H9 (cell line): Measurements from ENCODE around the gene RXFP1. TPM values are rescaled to one million over a fixed set of nuclear protein-coding genes. Genes with fewer than 3 reads are reported as not detected.

ENCODE experiments used
- DNase-seq: peaks from one replicate; pipeline ENCODE4 v3.0.0-alpha.2; 2017
- H2AFZ ChIP-seq: one replicate; pipeline ENCODE4 v1.6.1; 2013; ENCODE audit warnings: mild to moderate bottlenecking, low read length, control low read depth, moderate library complexity
- H2AK5ac ChIP-seq: 2 replicates; pipeline ENCODE4 v1.6.1; 2013; ENCODE audit warnings: low read length, control low read depth, mixed read lengths; ENCODE audit not compliant: insufficient read length
- H2BK120ac ChIP-seq: one replicate; pipeline ENCODE4 v1.6.1; 2013; ENCODE audit warnings: low read depth, mild to moderate bottlenecking, low read length, control low read depth, inconsistent platforms; ENCODE audit not compliant: poor library complexity, severe bottlenecking
- H2BK12ac ChIP-seq: 2 replicates; pipeline ENCODE4 v1.6.1; 2013; ENCODE audit warnings: low read length, control low read depth, mixed read lengths, low read depth; ENCODE audit not compliant: insufficient read length
- H2BK15ac ChIP-seq: 2 replicates; pipeline ENCODE4 v1.6.1; 2013; ENCODE audit warnings: low read depth, low read length, control low read depth
- H2BK20ac ChIP-seq: one replicate; pipeline ENCODE4 v1.6.1; 2013; ENCODE audit warnings: low read depth, mild to moderate bottlenecking, low read length, control low read depth, inconsistent platforms; ENCODE audit not compliant: poor library complexity, severe bottlenecking
- H2BK5ac ChIP-seq: 2 replicates; pipeline ENCODE4 v1.6.1; 2013; ENCODE audit warnings: low read length, control low read depth, mixed read lengths; ENCODE audit not compliant: insufficient read length
- H3K14ac ChIP-seq: 2 replicates; pipeline ENCODE4 v1.6.1; 2013; ENCODE audit warnings: low read length, control low read depth; ENCODE audit not compliant: insufficient read depth
- H3K18ac ChIP-seq: 2 replicates; pipeline ENCODE4 v1.6.1; 2013; ENCODE audit warnings: low read depth, mild to moderate bottlenecking, mixed read lengths, low read length, control low read depth; ENCODE audit not compliant: insufficient read length
- H3K23ac ChIP-seq: 2 replicates; pipeline ENCODE4 v1.6.1; 2013; ENCODE audit warnings: low read length, control low read depth, mixed read lengths, low read depth; ENCODE audit not compliant: insufficient read length
- H3K23me2 ChIP-seq: 2 replicates; pipeline ENCODE4 v1.6.1; 2013; ENCODE audit warnings: low read depth, mild to moderate bottlenecking, mixed read lengths, low read length, control low read depth; ENCODE audit not compliant: insufficient read length, poor library complexity, severe bottlenecking
- H3K27ac ChIP-seq: 2 replicates; pipeline ENCODE4 v1.5.1; 2013; ENCODE audit warnings: low read length, control low read depth, mixed read lengths, low read depth; ENCODE audit not compliant: insufficient read length
- H3K27me3 ChIP-seq: 2 replicates; pipeline ENCODE4 v1.6.1; 2013; ENCODE audit warnings: low read length, control low read depth, inconsistent platforms; ENCODE audit not compliant: insufficient read depth
- H3K4ac ChIP-seq: 2 replicates; pipeline ENCODE4 v1.6.1; 2013; ENCODE audit warnings: low read depth, mild to moderate bottlenecking, control low read depth, inconsistent platforms, low read length, moderate library complexity
- H3K4me1 ChIP-seq: 2 replicates; pipeline ENCODE4 v1.6.1; 2013; ENCODE audit warnings: low read length, control low read depth, inconsistent platforms; ENCODE audit not compliant: insufficient read depth
- H3K4me2 ChIP-seq: 2 replicates; pipeline ENCODE4 v1.6.1; 2013; ENCODE audit warnings: low read length, control low read depth, mixed read lengths; ENCODE audit not compliant: insufficient read length, insufficient read depth
- H3K56ac ChIP-seq: 2 replicates; pipeline ENCODE4 v1.6.1; 2013; ENCODE audit warnings: low read depth, mild to moderate bottlenecking, mixed read lengths, low read length, control low read depth; ENCODE audit not compliant: insufficient read length
- H3K79me1 ChIP-seq: 2 replicates; pipeline ENCODE4 v1.6.1; 2013; ENCODE audit warnings: low read depth, mild to moderate bottlenecking, moderate library complexity, low read length, control low read depth, inconsistent platforms; ENCODE audit not compliant: insufficient read depth, poor library complexity, severe bottlenecking
- H3K79me2 ChIP-seq: 2 replicates; pipeline ENCODE4 v1.6.1; 2013; ENCODE audit warnings: low read length, control low read depth, inconsistent platforms; ENCODE audit not compliant: insufficient read depth
- H3K9ac ChIP-seq: 2 replicates; pipeline ENCODE4 v1.6.1; 2013; ENCODE audit warnings: low read length, control low read depth, mixed read lengths; ENCODE audit not compliant: insufficient read length; ENCODE audit errors: extremely low read depth
- H3K9me3 ChIP-seq: one replicate; pipeline ENCODE4 v1.6.1; 2013; ENCODE audit warnings: low read depth, low read length, inconsistent platforms; ENCODE audit not compliant: control insufficient read depth
- H3T11ph ChIP-seq: one replicate; pipeline ENCODE4 v1.6.1; 2013; ENCODE audit warnings: mild to moderate bottlenecking, low read length, control low read depth, inconsistent platforms
- H4K20me1 ChIP-seq: one replicate; pipeline ENCODE4 v1.6.1; 2013; ENCODE audit not compliant: control insufficient read depth, insufficient read length, insufficient read depth
- H4K5ac ChIP-seq: 2 replicates; pipeline ENCODE4 v1.6.1; 2013; ENCODE audit warnings: low read depth, mild to moderate bottlenecking, mixed read lengths, low read length, control low read depth; ENCODE audit not compliant: insufficient read length
- H4K8ac ChIP-seq: replicated peaks from 2 replicates; pipeline ENCODE4 v1.6.1; 2013; ENCODE audit warnings: low read length, control low read depth, mixed read lengths, low read depth; ENCODE audit not compliant: insufficient read length
- H4K91ac ChIP-seq: 2 replicates; pipeline ENCODE4 v1.6.1; 2013; ENCODE audit warnings: low read depth, mild to moderate bottlenecking, moderate library complexity, mixed read lengths, low read length, control low read depth; ENCODE audit not compliant: insufficient read length
- H3K27ac Mint-ChIP-seq, 3 experiments: 2 replicates in 2 of 3; 3 replicates in 1 of 3; pipeline ENCODE4 v1.8.0; 2020 to 2021; ENCODE audit warnings: mixed read lengths in 3 of 3, mild to moderate bottlenecking in 1 of 3, moderate library complexity in 1 of 3
- H3K27me3 Mint-ChIP-seq: 2 replicates; pipeline ENCODE4 v1.8.0; 2021; ENCODE audit warnings: low read depth, mild to moderate bottlenecking, moderate library complexity, mixed read lengths
- H3K36me3 Mint-ChIP-seq, 3 experiments: 2 replicates in 2 of 3; 3 replicates in 1 of 3; pipeline ENCODE4 v1.8.0; 2020 to 2021; ENCODE audit warnings: low read depth in 3 of 3, mixed read lengths in 3 of 3; ENCODE audit not compliant: insufficient read depth in 1 of 3
- H3K4me1 Mint-ChIP-seq, 2 experiments: 2 replicates each; pipeline ENCODE4 v1.8.0; 2020; ENCODE audit warnings: mixed read lengths in 2 of 2
- H3K4me3 Mint-ChIP-seq, 2 experiments: 2 replicates in 1 of 2; 3 replicates in 1 of 2; pipeline ENCODE4 v1.8.0; 2020 to 2021; ENCODE audit warnings: mild to moderate bottlenecking in 2 of 2, mixed read lengths in 2 of 2, moderate library complexity in 1 of 2
- H3K9me3 Mint-ChIP-seq, 2 experiments: 2 replicates in 1 of 2; 3 replicates in 1 of 2; pipeline ENCODE4 v1.8.0; 2020; ENCODE audit warnings: mild to moderate bottlenecking in 2 of 2, mixed read lengths in 2 of 2, moderate library complexity in 1 of 2
- CTCF ChIP-seq: fragments of 200-600 bp; sonication (generic); conservative IDR thresholded peaks from 3 replicates; pipeline ENCODE4 v1.8.0; 2021; ENCODE audit warnings: antibody characterized with exemption, mild to moderate bottlenecking
- WGBS: extraction: QIAGEN DNeasy Blood & Tissue Kit; methylation state at CpG from one replicate; pipeline ENCODE4 v1.1.7; 2013; ENCODE audit warnings: missing lambda C conversion rate, low lambda C conversion rate, mixed read lengths; ENCODE audit not compliant: insufficient read length; ENCODE audit errors: extremely low coverage; 5-methylcytosine and 5-hydroxymethylcytosine counted together
- total RNA-seq: library from RNA; stranded (reverse); gene quantifications from 2 replicates; pipeline ENCODE4 v1.2.1, GENCODE V29; 2021

The RXFP1 gene
- total RNA-seq, 1 experiment from 2014 or later: 0.17 TPM

GRCh38 chr4:158535130-158535614, 13.5 kb downstream of the RXFP1 start:
- Mint-ChIP-seq H3K27ac (no peak overlapping the region; a peak in 1 of 7 replicates), H3K27me3 (no peaks in the 10 kb centered on the region; the same call in 1 of the 2 replicates), H3K36me3 (no peaks in the 10 kb centered on the region), H3K4me1 (peaks cover 10 to 15% of the 10 kb centered on the region in 2 experiments), H3K9me3 (no peaks in the 10 kb centered on the region), H3K4me3 (no peak overlapping the region)
- DNase-seq: no peak
- Histone ChIP-seq H2AK5ac (no peak overlapping the region), H4K91ac (no peak overlapping the region), H3K79me2 (no peaks in the 10 kb centered on the region), H3K27ac (no peak overlapping the region), H3K27me3 (no peaks in the 10 kb centered on the region), H3K9ac (no peak overlapping the region), H3T11ph (no peak overlapping the region), H2BK120ac (no peak overlapping the region), H2BK15ac (no peak overlapping the region), H4K8ac (no peak overlapping the region), H2BK20ac (no peak overlapping the region), H3K4ac (no peak overlapping the region), H2BK5ac (no peak overlapping the region), H3K4me1 (peaks cover 4% of the 10 kb centered on the region; the same call in 1 of the 2 replicates), H3K79me1 (no peaks in the 10 kb centered on the region), H3K14ac (no peak overlapping the region), H3K4me2 (no peak overlapping the region), H4K20me1 (no peaks in the 10 kb centered on the region), H3K23ac (no peak overlapping the region), H3K18ac (no peak overlapping the region), H2BK12ac (no peak overlapping the region), H4K5ac (no peak overlapping the region), H3K9me3 (no peaks in the 10 kb centered on the region), H2AFZ (no peak overlapping the region), H3K23me2 (no peaks in the 10 kb centered on the region), H3K56ac (no peak overlapping the region)
- no CpG with 5 or more reads among the region's 4 CpGs for WGBS
- no peak for TF ChIP-seq CTCF
